HTERT RPE-1 (cell line): ENCODE measurements around the gene ENPP7.

Source experiments
- in situ Hi-C: fragments of 300-500 bp; cut with MboI; formaldehyde crosslinking; loops from 4 replicates; pipeline ENCODE4 v1.14.3; 2020; ENCODE audit warnings: low sequenced_read_pairs

The ENPP7 gene

DNA sequence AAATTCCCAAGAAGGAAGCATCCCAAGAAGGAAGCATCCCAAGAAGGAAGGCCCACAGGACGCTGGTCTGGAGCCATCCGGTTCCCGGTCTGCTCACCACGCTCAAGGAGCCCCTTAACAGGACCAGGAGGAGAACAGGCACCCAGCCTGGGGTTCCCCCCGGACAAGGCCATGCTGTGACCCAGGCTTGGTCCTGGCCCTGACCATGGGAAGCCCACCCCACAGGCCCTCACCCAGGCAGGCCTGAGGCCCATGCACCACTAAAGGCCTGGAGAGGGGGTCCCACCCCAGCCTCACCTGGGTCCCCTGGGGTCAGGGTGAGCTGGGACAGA, 340 bp upstream of the ENPP7 start:
- in situ Hi-C loops = no loop called here

DNA sequence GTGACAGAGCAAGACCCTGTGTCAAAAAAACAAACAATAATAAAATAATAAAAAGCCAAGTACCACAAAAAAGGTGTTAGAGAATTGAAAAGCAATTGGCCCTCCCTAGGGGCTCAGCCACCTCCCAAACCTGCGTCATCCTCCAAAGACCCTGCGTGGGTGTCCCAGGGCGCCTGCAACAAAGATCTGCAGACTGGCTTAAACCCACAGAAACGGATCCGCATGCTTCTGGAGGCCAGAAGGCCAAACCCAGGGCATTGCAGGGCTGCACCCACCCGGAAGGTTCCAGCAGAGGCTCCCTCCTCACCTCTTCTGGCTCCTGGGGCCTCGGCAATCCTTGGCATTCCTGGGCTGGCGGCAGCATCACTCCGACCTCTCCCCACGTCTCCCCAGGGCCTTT, 1.5 kb downstream of the ENPP7 start:
- in situ Hi-C loops = no loop called here

DNA sequence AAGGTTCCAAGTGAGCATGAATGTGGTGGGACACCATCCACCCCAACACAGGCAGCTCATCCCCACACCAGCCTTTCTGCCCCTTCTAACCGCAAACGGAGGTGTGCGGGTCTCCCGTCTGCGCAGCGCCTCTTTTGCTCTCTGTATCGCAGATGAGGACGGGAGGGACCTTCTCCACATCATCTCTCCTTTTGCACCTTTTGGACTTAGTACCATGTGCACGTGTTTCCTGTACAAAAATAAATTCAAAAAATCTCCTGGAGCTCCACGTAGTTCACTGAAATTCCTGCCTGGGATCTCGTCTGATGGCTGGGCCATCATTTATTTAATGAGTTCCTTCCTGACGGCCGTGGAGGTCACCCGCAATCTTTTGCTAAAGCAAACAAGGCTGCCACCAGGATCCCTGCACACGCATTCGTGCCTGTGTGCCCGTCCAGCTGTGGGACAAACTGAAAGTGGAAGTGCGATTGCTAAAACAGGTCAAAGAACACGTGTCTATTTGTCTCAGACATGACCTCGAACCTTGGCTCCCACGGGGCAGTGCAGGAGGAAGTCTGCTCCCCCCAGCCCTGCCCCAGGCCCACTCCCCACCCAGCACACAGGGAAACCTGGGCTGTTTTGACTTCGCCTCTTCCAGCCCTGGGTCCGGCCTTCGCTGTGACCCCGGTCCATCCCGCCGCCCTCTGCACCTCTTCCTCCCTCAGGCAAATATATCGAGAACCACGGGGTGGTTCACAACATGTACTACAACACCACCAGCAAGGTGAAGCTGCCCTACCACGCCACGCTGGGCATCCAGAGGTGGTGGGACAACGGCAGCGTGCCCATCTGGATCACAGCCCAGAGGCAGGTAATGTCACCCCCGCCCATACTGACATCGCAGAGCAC, 2.3 kb downstream of the ENPP7 start:
- in situ Hi-C loops = no loop called here

DNA sequence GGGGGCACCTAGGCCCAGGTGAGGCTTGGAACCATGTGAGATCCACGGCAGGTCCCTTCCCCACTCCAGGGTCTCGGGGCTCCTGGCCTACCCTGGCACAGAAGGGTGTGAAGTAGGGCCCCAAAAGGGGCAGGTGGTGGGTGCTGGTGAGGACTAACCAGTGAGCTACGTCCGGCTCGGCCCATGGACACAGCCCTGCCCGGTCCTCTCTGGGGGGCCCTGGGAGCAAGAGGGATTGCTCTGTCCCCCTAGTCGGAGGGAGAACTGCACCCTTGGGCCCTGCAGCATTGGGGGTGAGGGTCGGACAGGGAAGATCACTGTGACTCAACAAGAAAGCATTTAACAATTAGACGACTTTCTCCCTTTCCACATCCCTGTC, 2.9 kb downstream of the ENPP7 start:
- in situ Hi-C loops = no loop called here

DNA sequence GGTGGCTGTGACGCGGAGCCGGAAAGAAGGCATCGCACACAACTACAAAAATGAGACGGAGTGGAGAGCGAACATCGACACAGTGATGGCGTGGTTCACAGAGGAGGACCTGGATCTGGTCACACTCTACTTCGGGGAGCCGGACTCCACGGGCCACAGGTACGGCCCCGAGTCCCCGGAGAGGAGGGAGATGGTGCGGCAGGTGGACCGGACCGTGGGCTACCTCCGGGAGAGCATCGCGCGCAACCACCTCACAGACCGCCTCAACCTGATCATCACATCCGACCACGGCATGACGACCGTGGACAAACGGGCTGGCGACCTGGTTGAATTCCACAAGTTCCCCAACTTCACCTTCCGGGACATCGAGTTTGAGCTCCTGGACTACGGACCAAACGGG, 4.4 kb downstream of the ENPP7 start:
- in situ Hi-C loops = no loop called here

DNA sequence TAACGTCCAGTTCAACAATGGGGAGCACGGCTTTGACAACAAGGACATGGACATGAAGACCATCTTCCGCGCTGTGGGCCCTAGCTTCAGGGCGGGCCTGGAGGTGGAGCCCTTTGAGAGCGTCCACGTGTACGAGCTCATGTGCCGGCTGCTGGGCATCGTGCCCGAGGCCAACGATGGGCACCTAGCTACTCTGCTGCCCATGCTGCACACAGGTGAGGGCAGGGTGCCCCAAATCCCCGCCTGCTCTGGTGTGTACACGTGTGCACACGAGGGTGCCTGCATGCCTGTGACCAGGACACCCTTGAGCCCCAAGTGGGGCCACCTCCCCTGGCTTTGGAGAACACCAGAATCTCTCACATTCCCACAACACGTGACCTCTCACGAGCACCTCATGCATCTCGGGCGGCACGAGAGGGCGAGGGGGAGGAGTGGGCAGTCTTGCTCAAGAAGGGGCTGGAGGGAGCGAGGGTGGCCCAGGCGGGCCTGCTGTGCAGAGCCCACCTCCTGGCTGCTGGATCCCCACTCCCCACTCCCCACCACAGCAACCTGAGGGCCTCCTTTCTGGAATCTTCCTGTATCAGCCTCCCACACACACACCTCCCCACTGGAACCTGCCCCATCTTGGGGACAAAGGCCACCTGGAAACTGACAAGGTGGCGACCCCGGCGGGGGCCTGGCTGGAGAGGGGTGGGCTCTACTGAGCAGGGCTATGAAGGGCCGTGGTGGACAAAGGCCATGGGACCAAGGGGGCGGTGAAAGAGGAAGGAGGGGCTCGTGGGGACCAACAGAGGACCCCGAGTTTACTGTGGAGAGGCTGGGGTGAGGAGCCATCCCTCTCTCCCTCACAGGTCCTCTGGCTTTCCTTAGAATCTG, 6.5 kb downstream of the ENPP7 start:
- in situ Hi-C loops = no loop called here

DNA sequence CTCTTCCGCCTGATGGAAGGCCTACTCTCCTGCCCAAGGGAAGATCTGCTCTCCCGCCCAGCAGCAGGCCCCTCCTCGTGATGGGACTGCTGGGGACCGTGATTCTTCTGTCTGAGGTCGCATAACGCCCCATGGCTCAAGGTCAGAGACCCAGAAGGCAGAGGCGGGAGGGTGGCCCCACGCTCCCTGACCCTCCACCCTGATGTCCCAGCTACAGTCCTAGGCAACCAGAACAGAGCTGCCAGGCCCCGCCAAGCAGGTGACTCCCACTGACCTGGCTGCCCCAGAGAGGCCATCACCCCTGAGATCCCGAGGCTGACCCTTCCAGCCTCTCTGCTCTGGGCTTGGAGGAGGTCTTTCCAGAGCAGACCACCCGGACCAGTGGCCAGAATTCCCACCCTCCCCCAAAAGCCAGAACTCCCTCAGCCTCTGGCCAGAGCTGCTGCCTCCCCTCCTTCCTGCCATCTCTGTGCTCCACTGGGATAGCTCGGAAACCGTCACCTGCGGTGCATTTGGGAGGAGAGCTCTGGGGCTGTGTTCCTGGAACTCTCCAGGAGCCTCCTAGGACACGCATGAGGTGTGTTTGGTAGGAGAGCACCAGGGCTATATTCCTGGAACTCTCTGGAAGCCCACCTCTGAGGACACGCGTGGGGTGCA, 7.3 kb downstream of the ENPP7 start:
- in situ Hi-C loops = no loop called here

DNA sequence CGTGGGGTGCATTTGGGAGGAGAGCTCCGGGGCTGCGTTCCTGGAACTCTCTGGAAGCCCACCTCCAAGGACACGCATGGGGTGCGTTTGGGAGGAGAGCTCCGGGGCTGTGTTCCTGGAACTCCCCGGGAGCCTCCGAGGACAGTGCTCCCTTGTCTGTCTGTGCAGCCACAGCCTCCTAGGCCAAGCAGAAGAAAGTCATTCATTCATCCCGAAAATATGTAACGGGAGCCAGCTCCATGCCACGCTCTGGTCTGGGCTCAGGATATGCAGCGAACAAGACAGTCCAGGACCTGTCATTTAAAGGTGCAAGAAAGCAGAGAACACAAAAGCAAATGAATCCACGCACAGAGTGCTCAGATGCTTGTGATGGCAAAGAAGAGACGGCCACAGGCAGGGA, 7.9 kb downstream of the ENPP7 start:
- in situ Hi-C loops = no loop called here

DNA sequence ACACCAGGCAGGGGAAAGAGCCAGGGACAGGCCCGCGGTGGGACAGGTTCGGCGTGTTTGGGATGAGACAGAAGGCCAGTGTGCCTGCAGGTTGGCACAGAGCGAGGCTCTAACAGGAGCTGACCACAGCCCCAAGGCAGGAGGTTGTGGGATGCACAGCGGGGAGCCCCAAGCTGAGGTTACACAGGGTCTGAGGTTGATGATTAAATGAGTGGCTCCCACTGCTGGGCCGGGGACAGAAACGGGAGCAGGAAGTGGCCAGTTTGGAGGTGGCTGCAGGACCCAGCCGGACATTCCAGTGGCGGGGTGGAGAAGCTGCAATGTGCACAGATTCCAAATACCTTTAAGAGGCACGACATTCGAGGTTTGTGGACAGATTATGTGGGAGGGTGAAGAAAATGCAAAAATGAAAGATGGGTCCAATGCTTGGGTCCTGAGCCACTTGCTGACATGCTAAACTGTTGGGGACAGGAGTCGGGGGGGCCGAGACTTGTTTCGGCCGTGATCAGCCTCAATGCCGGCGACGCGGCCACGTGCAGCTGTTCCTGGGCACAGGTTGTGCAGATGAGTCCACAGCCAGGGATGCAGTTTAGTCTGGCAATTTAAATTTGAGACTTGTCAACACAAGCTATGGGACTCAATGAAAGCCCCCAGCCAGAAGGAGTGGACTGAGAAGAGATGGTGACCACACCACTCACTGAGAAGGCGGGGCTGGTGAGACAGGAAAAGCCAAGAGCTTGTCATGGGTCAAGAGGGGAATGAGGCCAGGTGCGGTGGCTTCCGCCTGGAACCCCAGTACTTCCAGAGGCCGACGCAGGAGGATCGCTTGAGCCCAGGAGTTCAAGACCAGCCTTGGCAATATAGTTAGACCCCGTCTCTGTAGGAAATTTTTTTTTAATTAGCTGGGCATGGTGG, 8.7 kb downstream of the ENPP7 start:
- in situ Hi-C loops = no loop called here

DNA sequence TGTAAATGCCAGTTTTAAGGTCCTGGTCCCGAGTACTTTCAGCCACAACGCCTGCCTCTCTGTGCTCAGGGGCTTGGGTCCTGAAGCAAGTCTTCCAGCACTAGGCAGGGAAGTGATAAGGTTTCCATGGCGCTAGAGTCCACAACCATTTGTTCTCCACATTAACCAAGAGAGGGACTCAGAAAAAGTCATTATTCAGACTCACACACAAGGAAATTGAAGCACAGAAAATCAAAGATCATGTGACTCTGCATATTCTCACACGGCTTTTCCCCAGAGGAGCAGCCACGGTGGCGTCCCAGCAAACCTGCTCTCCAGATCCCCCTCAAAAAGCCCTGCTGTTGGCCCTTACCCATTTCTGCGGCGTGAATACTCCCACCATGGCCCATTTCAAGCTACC, 9.7 kb downstream of the ENPP7 start:
- in situ Hi-C loops = no loop called here

DNA sequence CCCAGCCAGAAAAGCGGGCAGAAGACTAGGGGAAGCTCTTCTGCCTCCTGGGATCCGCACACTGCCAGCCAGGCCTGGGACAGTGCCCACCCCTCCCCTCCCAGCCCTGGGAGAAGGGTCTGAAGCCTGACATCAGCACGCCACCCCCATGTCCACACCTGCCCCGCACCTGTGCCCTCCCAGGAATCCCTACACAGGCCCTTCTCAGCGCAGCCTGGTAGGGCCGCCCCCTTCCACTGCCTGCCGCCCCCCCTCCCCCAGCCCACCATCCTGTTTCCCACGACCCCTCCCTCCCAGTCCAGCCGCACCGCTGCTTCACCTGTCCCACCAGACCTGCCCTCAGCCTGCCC, 10.6 kb downstream of the ENPP7 start:
- in situ Hi-C loops = no loop called here

DNA sequence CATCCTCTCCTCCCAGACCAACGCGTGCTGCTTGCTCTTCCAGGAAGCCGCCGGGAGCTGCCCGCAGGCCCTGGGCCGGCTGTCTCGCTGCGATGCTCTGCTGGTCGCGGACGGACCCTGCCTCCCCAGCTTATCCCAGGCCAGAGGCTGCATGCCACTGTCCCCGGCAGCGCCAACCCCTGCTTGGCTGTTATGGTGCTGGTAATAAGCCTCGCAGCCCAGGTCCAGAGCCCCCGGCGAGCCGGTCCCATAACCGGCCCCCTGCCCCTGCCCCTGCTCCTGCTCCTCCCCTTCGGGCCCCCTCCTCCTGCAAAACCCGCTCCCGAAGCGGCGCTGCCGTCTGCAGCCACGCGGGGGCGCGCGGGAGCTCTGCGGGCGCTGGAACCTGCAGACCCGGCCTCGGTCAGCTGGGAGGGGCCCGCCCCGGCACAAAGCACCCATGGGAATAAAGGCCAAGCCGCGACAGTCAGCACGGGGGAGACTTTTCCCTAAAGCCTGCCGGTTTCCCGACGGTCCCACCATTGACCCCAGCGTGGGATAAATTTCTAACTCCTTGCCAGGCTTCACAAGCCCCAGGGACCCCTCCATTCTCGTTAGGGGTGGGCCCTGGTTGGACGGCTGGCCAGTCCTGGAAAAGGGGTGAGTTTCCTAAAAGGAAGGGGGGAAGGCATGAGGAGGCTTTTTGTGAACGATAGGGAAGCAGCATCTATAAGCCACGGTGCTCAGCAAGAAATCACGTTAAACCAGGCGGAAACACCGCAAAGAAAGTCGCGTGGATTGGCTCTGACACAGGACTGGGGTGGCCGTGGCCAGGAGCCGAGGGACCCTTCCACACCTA, 11.2 kb downstream of the ENPP7 start:
- in situ Hi-C loops = no loop called here

DNA sequence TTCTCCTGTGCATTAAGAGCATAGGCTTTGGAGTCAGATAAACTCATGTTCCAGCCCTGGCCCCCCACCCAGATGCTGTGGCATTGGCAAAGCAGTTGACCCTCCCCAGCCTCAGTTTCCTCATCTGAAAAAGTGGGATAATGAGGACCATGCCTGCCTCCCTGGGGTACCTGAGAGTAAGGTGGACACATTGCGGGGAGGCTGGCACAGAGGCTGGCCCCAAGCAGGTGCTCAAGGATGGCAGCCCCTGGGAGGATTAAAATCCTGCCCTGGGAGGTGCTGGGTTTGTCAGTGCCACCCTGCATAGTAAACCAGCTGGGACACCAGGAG, 11.8 kb downstream of the ENPP7 start:
- in situ Hi-C loops = no loop called here

DNA sequence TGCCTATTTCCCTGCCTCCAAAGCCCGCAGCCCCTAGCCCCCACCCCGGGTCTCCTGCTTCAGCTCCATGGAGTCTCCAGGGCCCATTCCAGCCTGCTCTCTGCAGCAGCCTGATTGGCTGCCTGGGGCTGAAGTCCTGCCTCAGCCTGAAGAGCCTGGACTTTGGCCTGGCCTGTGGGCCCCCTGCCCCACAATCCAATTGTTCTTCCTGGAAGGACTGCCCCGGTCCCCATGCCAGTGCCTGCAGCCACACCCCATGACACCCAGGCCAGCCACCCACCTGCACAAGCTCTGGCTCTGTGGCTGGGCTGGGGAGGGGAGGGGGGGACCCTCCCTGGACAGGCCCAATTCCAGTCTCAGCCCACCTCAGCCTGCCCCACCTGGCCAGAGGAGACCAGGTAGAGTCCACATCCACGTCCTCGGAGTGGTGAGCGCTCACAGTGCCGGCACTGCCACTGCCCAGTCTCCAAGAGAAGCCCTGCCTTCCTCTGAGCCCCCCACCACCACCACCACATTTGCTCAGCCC, 12.3 kb downstream of the ENPP7 start:
- in situ Hi-C loops = no loop called here

DNA sequence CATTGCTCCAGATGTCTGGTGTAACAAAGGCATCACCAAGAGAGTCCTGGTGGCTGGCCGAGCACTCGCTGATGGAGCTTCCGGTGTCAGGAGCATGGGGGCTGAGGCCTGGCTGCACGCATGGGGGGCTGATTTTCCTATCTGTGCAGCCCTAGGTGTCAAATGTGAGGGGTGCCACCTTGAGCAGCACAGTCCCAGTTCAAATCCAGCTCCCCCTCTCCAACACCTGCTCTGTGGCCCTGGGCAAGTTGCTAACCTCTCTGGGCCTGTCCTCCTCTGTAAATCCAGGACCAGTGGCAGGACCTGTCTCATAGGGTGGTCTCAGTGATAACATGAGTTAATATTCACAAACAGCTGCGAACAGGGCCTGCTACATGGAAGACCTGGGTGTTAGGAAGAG, 12.9 kb downstream of the ENPP7 start:
- in situ Hi-C loops = no loop called here

DNA sequence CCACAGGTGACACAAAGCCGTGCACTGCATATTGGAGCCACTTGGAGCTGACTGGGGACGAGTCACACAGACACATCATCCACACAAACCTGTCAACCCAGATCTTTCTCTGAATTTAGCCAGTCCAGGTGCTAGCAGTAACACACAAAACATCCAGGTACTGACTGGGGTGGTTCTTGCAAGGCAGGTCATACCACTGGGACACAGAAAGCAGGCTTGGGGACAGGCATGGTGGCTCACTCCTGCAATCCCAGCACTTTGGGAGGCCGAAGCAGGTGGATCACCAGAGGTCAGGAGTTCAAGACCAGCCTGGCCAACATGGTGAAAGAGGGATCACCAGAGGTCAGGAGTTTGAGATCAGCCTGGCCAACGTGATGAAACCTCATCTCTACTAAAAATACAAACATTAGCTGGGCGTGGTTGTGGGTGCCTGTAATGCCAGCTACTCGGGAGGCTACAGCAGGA, 14.9 kb downstream of the ENPP7 start:
- in situ Hi-C loops = no loop called here

DNA sequence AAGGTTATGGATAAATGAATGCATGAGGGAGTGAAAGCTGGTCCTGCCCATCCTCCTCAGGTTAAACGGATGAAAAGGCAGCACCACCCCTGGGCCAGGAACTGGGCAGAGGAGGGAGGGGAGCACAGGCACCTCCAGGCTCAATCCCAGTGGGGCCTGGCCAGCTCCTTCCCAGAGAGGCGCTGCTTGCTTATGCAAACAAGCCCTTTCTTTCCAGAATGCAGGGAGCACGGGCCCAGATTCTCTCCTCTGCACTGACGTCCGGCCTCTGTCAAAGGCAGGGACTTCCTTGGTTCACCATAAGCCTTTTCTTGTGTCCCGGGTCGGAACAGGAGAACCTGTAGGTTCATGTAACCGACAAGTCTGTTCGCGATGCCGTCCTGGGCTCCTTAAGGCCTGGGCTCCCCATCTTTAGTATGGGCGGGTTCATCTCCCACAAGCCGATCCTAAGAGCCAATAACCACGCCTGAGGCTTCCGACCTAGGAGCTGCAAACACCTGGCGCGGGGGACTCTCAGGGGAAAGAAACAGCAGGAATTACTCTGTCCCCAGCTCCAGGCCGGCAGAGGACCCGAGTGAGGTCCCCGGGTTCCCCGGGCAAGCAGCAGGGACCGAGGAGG, 16.3 kb downstream of the ENPP7 start:
- in situ Hi-C loops = no loop called here

DNA sequence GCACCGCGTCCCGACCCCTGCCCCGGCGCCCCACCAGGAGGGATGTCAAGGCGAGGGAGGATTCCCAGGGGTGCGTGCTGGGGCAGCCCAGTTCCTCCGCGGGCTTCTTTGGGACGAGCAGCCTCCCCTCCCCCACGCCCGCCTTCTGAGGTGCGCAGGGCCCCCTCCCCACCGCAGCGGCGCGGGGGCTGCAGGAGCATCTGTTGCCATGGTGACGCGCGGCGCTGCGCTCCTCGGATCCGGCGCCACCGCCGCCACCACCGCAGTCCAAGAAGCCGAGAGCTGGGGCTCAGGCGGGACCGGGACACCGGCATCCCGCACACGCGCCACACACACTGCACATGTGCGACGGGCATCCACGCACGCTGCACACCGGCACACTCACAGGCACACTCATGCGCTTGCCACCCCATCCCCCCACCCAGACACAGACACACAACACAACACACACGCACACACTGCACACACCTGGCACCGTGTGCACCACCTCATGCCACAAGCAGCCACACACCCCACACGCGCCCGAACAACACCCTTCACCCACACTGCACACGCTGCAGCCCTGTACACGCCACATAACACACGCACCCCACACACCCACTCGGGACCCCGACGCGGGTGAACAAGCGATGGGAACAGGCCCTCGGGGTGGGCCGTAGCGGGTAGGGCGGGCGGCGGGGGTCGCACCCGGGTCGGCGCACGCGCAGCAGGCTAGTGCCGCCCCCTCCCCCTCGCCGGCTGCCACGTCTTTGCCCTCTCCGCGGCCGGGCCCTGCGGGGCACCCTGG, 17.0 kb downstream of the ENPP7 start:
- in situ Hi-C loops = no loop called here
